ENCODE results near the gene CCDC194. TPM values are rescaled to one million over a fixed set of nuclear protein-coding genes. Genes with fewer than 3 reads are reported as not detected.

Gene CCDC194
- total RNA-seq, 2 experiments from 2014 or later = 0.78 to 1.3 TPM

DNA sequence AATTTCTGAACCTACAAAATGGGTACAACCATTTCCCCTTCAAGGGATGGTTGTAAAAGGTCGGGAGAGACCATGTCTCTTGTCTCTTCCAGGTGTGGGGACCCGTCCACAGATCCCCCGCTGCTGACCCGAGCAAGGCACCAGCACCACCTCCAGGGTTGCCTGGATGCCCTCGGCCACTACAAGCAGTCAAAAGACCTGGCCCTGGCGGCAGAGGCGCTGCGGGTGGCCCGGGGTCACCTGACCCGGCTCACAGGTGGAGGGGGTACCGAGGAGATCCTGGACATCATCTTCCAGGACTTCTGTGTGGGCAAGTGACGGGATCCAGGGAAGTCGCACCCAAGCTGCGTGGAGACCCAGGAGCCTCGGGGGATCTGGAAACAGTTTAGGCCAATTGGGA, 52.6 kb downstream of the CCDC194 start:
- Mint-ChIP-seq H3K9me3 (no peaks in the 10 kb centered on the region), H3K27ac (no peak overlapping the region), H3K27me3 (no peaks in the 10 kb centered on the region), H3K36me3 (ENCODE audit: low read depth) (peaks cover 9% of the 10 kb centered on the region), H3K4me3 (no peak overlapping the region), H3K4me1 (ENCODE audit: low read depth) (peaks cover 19% of the 10 kb centered on the region)
- ATAC-seq (no peak), DNase-seq (no peak)
- POLR2A ChIA-PET = no interaction called here
- CTCF ChIA-PET = interaction anchor here (1.0 kb wide), 1 partner anchor 45 kb away, joined by 3 read pairs; no protein-coding TSS in a partner anchor
- TF ChIP-seq, protein P1, sequence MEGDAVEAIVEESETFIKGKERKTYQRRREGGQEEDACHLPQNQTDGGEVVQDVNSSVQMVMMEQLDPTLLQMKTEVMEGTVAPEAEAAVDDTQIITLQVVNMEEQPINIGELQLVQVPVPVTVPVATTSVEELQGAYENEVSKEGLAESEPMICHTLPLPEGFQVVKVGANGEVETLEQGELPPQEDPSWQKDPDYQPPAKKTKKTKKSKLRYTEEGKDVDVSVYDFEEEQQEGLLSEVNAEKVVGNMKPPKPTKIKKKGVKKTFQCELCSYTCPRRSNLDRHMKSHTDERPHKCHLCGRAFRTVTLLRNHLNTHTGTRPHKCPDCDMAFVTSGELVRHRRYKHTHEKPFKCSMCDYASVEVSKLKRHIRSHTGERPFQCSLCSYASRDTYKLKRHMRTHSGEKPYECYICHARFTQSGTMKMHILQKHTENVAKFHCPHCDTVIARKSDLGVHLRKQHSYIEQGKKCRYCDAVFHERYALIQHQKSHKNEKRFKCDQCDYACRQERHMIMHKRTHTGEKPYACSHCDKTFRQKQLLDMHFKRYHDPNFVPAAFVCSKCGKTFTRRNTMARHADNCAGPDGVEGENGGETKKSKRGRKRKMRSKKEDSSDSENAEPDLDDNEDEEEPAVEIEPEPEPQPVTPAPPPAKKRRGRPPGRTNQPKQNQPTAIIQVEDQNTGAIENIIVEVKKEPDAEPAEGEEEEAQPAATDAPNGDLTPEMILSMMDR (IDR thresholded peaks at IDR 0.05) = no peak
- intact Hi-C loops (cut with micrococcal nuclease) = no loop called here

DNA sequence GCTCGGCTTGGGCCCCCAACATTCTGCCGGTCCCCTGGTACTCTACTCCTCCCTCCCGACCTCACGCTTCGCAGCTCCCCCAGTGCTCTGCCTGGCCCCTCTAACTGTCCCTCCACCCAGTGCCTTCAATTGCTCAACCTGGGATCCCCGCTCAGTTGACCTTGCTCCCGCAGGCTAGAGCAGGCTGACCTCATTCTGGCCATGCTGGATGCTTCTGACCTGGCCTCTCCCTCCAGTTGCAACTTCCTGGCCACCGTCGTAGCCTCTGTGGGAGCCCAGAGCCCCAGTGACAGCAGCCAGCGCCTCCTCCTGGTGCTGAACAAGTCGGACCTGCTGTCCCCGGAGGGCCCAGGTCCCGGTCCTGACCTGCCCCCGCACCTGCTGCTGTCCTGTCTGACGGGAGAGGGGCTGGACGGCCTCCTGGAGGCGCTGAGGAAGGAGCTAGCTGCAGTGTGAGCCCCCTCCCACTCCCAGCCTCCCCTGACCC, 53.1 kb downstream of the CCDC194 start:
- intact Hi-C loops (cut with micrococcal nuclease) = no loop called here
- Mint-ChIP-seq H3K27me3 (no peaks in the 10 kb centered on the region), H3K4me3 (no peak overlapping the region), H3K36me3 (ENCODE audit: low read depth) (peaks cover 9% of the 10 kb centered on the region), H3K9me3 (no peaks in the 10 kb centered on the region), H3K27ac (no peak overlapping the region), H3K4me1 (ENCODE audit: low read depth) (peaks cover 20% of the 10 kb centered on the region)
- CTCF ChIA-PET = no interaction called here
- TF ChIP-seq, protein P1 (IDR thresholded peaks at IDR 0.05) = no peak
- DNase-seq (no peak), ATAC-seq (no peak)
- POLR2A ChIA-PET = no interaction called here

Other genes starting within 250 kb of the CCDC194 start
- gene USE1, start 178.8 kb downstream of the CCDC194 start, total RNA-seq = 10 to 100 TPM; 26.5 to 27.1 TPM
- gene OCEL1, start 168.0 kb downstream of the CCDC194 start, total RNA-seq = 10 to 100 TPM; 20.1 TPM
- 1 to 10 TPM; 7.0 TPM for gene NR2F6, start 148.3 kb downstream of the CCDC194 start, total RNA-seq
- gene USHBP1, start 129.5 kb downstream of the CCDC194 start, total RNA-seq = under 1 TPM in 1 of 2 experiments, not detected in 1; 0.29 TPM
- gene BABAM1, start 126.8 kb downstream of the CCDC194 start, total RNA-seq = 100 to 1,000 TPM; 105 to 106 TPM
- gene ANKLE1, start 112.3 kb downstream of the CCDC194 start, total RNA-seq = 10 to 100 TPM; 15.9 to 18.4 TPM
- gene ABHD8, start 90.8 kb downstream of the CCDC194 start, total RNA-seq = 1 to 10 TPM; 5.0 to 6.0 TPM
- 100 to 1,000 TPM; 101 to 107 TPM for gene MRPL34, start 88.3 kb downstream of the CCDC194 start, total RNA-seq
- gene DDA1, start 84.6 kb downstream of the CCDC194 start, total RNA-seq = 10 to 100 TPM; 25.4 to 33.2 TPM
- gene ANO8, start 59.3 kb downstream of the CCDC194 start, total RNA-seq = 1 to 10 TPM; 5.4 TPM
- gene GTPBP3, start 56.6 kb downstream of the CCDC194 start, total RNA-seq = 10 to 100 TPM; 43.8 to 45.4 TPM
- not detected for gene PLVAP, start 16.9 kb downstream of the CCDC194 start, total RNA-seq
- 10 to 100 TPM; 89.7 to 98.4 TPM for gene BST2, start 11.4 kb upstream of the CCDC194 start, total RNA-seq
- 10 to 100 TPM; 28.1 to 31.8 TPM for gene MVB12A, start 25.9 kb upstream of the CCDC194 start, total RNA-seq
- not detected for gene TMEM221, start 54.5 kb upstream of the CCDC194 start, total RNA-seq
- gene NXNL1, start 66.7 kb upstream of the CCDC194 start, total RNA-seq = not detected
- gene SLC27A1, start 76.3 kb upstream of the CCDC194 start, total RNA-seq = 1 to 10 TPM; 3.5 to 3.6 TPM
- gene PGLS, start 117.5 kb upstream of the CCDC194 start, total RNA-seq = 10 to 100 TPM; 58.0 to 58.9 TPM
- gene COLGALT1, start 161.5 kb upstream of the CCDC194 start, total RNA-seq = 10 to 100 TPM; 62.1 to 64.2 TPM